Spleen (tissue), 11 donors: ENCODE results near the gene ERC2. TPM values are rescaled to one million over a fixed set of nuclear protein-coding genes. Genes with fewer than 3 reads are reported as not detected.

Experiments used
- DNase-seq: peaks from one replicate; pipeline ENCODE4 v3.0.0-alpha.2; 2020
- H3K27ac ChIP-seq, 8 donors: fragments of 200-600 bp; sonication (generic) in 7 of 8; 1 replicate in 4 of 8; 2 replicates in 4 of 8; pipeline versions ENCODE4 v1.5.0 to v1.8.0; 2016 to 2021; ENCODE audit warnings: inconsistent platforms in 4 of 8, mild to moderate bottlenecking in 4 of 8, moderate library complexity in 1 of 8
- H3K27me3 ChIP-seq, 7 donors: fragments of 200-600 bp; sonication (generic) in 6 of 7; replicated peaks in 1 of 7; 1 replicate in 4 of 7; 2 replicates in 3 of 7; pipeline versions ENCODE4 v1.5.0 to v1.8.0; 2016 to 2021; ENCODE audit warnings: inconsistent platforms in 3 of 7, mild to moderate bottlenecking in 1 of 7
- H3K36me3 ChIP-seq, 6 donors: fragments of 200-600 bp; sonication (generic) in 5 of 6; 1 replicate in 4 of 6; 2 replicates in 2 of 6; pipeline versions ENCODE4 v1.5.0 to v1.8.0; 2016 to 2021; ENCODE audit warnings: inconsistent platforms in 2 of 6
- H3K4me1 ChIP-seq, 6 donors: fragments of 200-600 bp; sonication (generic) in 5 of 6; 1 replicate in 3 of 6; 2 replicates in 3 of 6; pipeline versions ENCODE4 v1.5.0 to v1.8.0; 2016 to 2021; ENCODE audit warnings: inconsistent platforms in 3 of 6
- H3K4me3 ChIP-seq, 8 donors: fragments of 200-600 bp; sonication (generic) in 7 of 8; 1 replicate in 4 of 8; 2 replicates in 4 of 8; pipeline versions ENCODE4 v1.5.0 to v1.8.0; 2016 to 2021; ENCODE audit warnings: inconsistent platforms in 4 of 8, mild to moderate bottlenecking in 4 of 8, moderate library complexity in 2 of 8
- H3K9me3 ChIP-seq, 8 donors: fragments of 200-600 bp; sonication (generic) in 7 of 8; 1 replicate in 4 of 8; 2 replicates in 4 of 8; pipeline versions ENCODE4 v1.5.0 to v1.8.0; 2016 to 2021; ENCODE audit warnings: inconsistent platforms in 4 of 8
- POLR2A ChIP-seq, 3 donors: fragments of 450-650 bp; IDR thresholded peaks; one replicate each; pipeline ENCODE4 v1.5.1; 2017; ENCODE audit warnings: antibody characterized with exemption in 3 of 3, mild to moderate bottlenecking in 1 of 3
- POLR2AphosphoS5 ChIP-seq, 3 donors: sonication (generic); formaldehyde crosslinking; IDR thresholded peaks; one replicate each; pipeline ENCODE4 v1.5.1; 2017; ENCODE audit warnings: antibody characterized with exemption in 3 of 3
- WGBS, 5 donors: extraction: QIAGEN DNeasy Blood & Tissue Kit in 3 of 5; methylation state at CpG; one replicate each; pipeline versions ENCODE4 v1.1.5 to v1.1.7; 2013 to 2018; 5-methylcytosine and 5-hydroxymethylcytosine counted together
- intact Hi-C: fragments of 100-400 bp; cut with DNase I; formaldehyde crosslinking; loops from one replicate; pipeline ENCODE4 v1.15.0; 2023; ENCODE audit warnings: low total_unique reads
- polyA plus RNA-seq, 3 donors: library from polyadenylated mRNA; stranded (reverse); fragments of 200-250 nt; gene quantifications; one replicate each; pipeline ENCODE4 v1.2.1, GENCODE V29; 2013
- total RNA-seq, 7 donors: library from RNA; depleted of rRNA in 3 of 7; stranded (reverse); fragments of >200 nt in 3 of 7; fragmentation: NEBNext Ultra II Directional in 4 of 7; extraction: Animal tissue kit (Norgen Biotek cat#: 25700) in 4 of 7; gene quantifications; one replicate each; pipeline versions ENCODE4 v1.1.0 to v1.2.1, GENCODE V29; 2016 to 2021
- TF ChIP-seq, protein P1 (sequence below), 11 experiments: fragments of 200-600 bp in 7 of 11; fragments of 450-650 bp in 4 of 11; sonication (generic) in 4 of 11; IDR thresholded peaks in 8 of 11; conservative IDR thresholded peaks in 3 of 11; 1 replicate in 7 of 11; 2 replicates in 4 of 11; pipeline versions ENCODE4 v1.4.0 to v1.8.0; 2016 to 2021; ENCODE audit warnings: antibody characterized with exemption in 11 of 11, inconsistent platforms in 4 of 11, mild to moderate bottlenecking in 1 of 11
- donor health status: healthy with polysubstance abuse.
- donor health status: DM: no; HTN: no; CAD: no; lungs with moderate emphysema.
- donor health status: DM: no; HTN: no; CAD: no.
- donor health status: Bipolar disorder and iron deficiency.
- donor health status: healthy.
- donor health status: DM: no; HTN: no; CAD: no.
- donor health status: DM: yes; HTN: yes; CAD: no.

The ERC2 gene
- total and polyA plus RNA-seq, 10 donors, result 0.04 to 4.9 (median 0.39) TPM

DNA sequence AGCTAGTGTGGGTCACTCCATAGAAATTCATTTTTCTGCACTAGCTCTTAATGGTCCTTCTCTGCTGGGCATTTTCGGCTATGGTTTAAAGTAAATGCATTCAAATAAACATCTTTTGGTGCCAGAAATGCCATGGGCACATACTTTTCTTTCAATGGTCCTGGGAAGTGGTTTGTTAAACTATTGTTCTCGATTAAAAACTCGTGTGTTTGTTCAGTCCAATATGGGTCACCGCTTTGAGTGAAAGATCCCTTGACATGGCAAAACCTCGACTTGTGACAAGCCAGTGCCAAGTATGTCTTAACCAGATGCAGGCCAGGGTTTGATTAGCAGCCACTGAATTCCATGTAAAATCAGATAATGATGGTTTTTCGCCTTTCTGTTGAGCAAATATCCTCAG is 649.3 kb downstream of the ERC2 start:
- TF ChIP-seq POLR2AphosphoS5 (IDR thresholded peaks at IDR 0.05) (no peak), POLR2A (IDR thresholded peaks at IDR 0.05) (no peak)
- TF ChIP-seq, protein P1, sequence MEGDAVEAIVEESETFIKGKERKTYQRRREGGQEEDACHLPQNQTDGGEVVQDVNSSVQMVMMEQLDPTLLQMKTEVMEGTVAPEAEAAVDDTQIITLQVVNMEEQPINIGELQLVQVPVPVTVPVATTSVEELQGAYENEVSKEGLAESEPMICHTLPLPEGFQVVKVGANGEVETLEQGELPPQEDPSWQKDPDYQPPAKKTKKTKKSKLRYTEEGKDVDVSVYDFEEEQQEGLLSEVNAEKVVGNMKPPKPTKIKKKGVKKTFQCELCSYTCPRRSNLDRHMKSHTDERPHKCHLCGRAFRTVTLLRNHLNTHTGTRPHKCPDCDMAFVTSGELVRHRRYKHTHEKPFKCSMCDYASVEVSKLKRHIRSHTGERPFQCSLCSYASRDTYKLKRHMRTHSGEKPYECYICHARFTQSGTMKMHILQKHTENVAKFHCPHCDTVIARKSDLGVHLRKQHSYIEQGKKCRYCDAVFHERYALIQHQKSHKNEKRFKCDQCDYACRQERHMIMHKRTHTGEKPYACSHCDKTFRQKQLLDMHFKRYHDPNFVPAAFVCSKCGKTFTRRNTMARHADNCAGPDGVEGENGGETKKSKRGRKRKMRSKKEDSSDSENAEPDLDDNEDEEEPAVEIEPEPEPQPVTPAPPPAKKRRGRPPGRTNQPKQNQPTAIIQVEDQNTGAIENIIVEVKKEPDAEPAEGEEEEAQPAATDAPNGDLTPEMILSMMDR (IDR thresholded peaks at IDR 0.05 in 8 of 11, conservative IDR thresholded peaks at IDR 0.05 in 3 of 11), result no peak
- no peak for DNase-seq
- Histone ChIP-seq H3K27me3 (no peaks in the 10 kb centered on the region), H3K9me3 (no peaks in the 10 kb centered on the region), H3K4me1 (no peaks in the 10 kb centered on the region), H3K27ac (no peak overlapping the region), H3K4me3 (no peak overlapping the region), H3K36me3 (no peaks in the 10 kb centered on the region)
- 82 to 92% (median 89%) methylated on average over 6 of the region's 6 CpGs for WGBS, 5 donors
- intact Hi-C loops, result no loop called here

DNA sequence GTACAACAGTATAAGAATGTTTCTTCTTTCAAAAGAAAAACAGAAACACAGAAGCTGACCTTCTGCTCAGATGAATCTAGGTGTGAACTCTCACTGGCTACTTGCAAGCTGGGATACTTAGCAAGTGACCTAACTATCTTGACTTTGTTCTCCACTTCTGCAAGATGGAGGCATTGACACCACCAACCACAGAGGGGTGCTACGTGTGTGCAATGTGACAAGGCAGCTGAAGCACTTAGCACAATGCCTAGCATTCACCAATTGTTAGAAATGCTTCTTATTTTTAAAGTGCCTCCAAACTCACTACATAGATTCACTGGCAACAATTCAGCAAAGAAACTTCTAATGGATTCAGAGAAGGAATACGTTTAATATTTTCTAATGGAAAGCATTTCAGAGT is 649.8 kb downstream of the ERC2 start:
- H3K27ac ChIP-seq, result no peak overlapping the region
- intact Hi-C loops, result no loop called here
- no peak overlapping the region for H3K4me3 ChIP-seq
- no peaks in the 10 kb centered on the region for H3K27me3 ChIP-seq
- H3K36me3 ChIP-seq, result no peaks in the 10 kb centered on the region
- H3K4me1 ChIP-seq, result no peaks in the 10 kb centered on the region
- no peak for DNase-seq
- no peak for TF ChIP-seq POLR2AphosphoS5 (IDR thresholded peaks at IDR 0.05)
- TF ChIP-seq POLR2A (IDR thresholded peaks at IDR 0.05), result no peak
- TF ChIP-seq, protein P1 (IDR thresholded peaks at IDR 0.05 in 8 of 11, conservative IDR thresholded peaks at IDR 0.05 in 3 of 11), result no peak
- no peaks in the 10 kb centered on the region for H3K9me3 ChIP-seq
- 65 to 86% (median 76%) methylated on average over 2 of the region's 2 CpGs for WGBS, 5 donors

DNA sequence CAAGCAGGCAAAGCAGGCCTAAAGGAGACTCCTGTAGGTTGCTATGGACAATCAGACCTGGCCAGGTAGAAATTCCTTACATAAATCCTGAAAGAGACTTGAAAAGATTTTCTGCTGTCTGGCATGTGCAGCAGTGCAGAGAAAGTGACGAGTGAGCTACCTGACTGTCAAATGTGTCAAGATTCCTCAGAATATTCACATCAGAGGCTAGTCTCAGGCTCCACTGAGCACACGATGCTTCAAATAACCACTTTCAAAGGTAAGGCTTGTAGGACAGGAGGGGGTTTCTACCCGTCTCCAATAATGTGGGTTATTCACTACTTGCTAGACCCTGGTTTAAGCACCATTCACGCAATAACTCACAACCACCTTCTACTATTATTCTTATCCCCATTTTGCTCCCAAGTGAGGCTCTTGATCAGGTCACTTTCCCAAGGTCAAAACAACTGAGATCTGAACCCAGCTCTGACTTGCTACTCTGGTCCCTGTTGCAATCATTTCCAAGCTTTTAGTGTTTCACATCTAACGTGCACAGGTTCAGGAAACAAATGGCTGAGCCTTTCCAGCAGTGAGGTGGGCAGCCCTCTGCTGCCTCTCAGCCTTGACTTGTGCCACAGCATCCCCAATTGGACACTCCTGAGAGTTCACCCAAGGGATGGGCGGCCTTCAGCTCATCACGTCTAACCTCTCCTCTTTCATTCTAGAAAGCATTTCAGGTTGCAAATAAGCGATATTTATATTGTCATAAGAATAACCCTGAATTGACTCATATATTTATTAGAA is 651.3 kb downstream of the ERC2 start:
- no peaks in the 10 kb centered on the region for H3K9me3 ChIP-seq
- H3K4me3 ChIP-seq, result no peak overlapping the region
- no peaks in the 10 kb centered on the region for H3K36me3 ChIP-seq
- intact Hi-C loops, result no loop called here
- WGBS, 5 donors, result 80 to 89% (median 82%) methylated on average over 8 of the region's 8 CpGs
- H3K27me3 ChIP-seq, result no peaks in the 10 kb centered on the region
- no peak for DNase-seq
- TF ChIP-seq POLR2A (IDR thresholded peaks at IDR 0.05) (no peak), POLR2AphosphoS5 (IDR thresholded peaks at IDR 0.05) (no peak)
- TF ChIP-seq, protein P1 (IDR thresholded peaks at IDR 0.05 in 8 of 11, conservative IDR thresholded peaks at IDR 0.05 in 3 of 11), result no peak
- no peak overlapping the region for H3K27ac ChIP-seq
- H3K4me1 ChIP-seq, result no peaks in the 10 kb centered on the region

DNA sequence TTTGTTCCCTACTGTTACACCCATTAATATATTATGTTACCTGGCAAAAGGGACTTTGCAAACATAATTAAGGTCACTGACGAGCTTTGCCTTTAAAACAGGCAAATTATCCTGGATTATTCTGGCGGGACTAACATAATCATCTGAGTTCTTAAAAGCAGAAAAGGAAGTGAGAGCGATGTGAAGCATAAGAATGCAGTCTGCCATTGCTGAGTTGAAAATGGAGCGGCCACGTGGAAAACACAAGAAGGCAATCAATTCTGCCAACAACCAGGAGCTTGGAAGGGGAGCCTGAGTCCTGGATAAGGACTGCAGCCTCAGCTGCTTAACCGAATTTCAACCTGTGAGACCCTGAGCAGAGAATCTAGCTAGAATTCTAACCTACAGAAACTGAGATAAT is 653.0 kb downstream of the ERC2 start:
- no peaks in the 10 kb centered on the region for H3K9me3 ChIP-seq
- TF ChIP-seq, protein P1 (IDR thresholded peaks at IDR 0.05 in 8 of 11, conservative IDR thresholded peaks at IDR 0.05 in 3 of 11), result no peak
- TF ChIP-seq POLR2AphosphoS5 (IDR thresholded peaks at IDR 0.05) (no peak), POLR2A (IDR thresholded peaks at IDR 0.05) (no peak)
- DNase-seq, result no peak
- 78 to 92% (median 89%) methylated on average over 6 of the region's 6 CpGs for WGBS, 5 donors
- H3K4me1 ChIP-seq, result no peaks in the 10 kb centered on the region
- H3K27ac ChIP-seq, result no peak overlapping the region
- no peaks in the 10 kb centered on the region for H3K27me3 ChIP-seq
- intact Hi-C loops, result no loop called here
- no peaks in the 10 kb centered on the region for H3K36me3 ChIP-seq
- H3K4me3 ChIP-seq, result no peak overlapping the region
